CD8-positive, alpha-beta memory T cell (primary cell): ENCODE results near the gene MRPL23. TPM values are rescaled to one million over a fixed set of nuclear protein-coding genes. Genes with fewer than 3 reads are reported as not detected.
A peak's percentile ranks its signal among the peaks of the same experiment; 100 is the strongest.

Experiments used
- CTCF ChIA-PET: fragments of 350-600 bp; sonication (Branson Sonifier 250); formaldehyde crosslinking; loops from one replicate; lab custom pipeline; 2021; ENCODE audit warnings: antibody characterized with exemption; lab: Charles Lee
- POLR2A ChIA-PET: fragments of 350-600 bp; sonication (Branson Sonifier 250); formaldehyde crosslinking; loops from one replicate; lab custom pipeline; 2021; ENCODE audit warnings: antibody characterized with exemption; lab: Charles Lee
- DNase-seq, 5 donors: peaks; one replicate each; pipeline versions ENCODE4 v3.0.0 to v3.0.0-alpha.2; 2020 to 2022; ENCODE audit warnings: mixed read lengths in 1 of 5
- H3K27ac ChIP-seq: one replicate; pipeline ENCODE4 v1.7.0; 2013; ENCODE audit warnings: low read depth, mild to moderate bottlenecking, low read length, moderate library complexity
- H3K27me3 ChIP-seq: 2 replicates; pipeline ENCODE4 v1.7.0; 2013; ENCODE audit warnings: low read length, mild to moderate bottlenecking; ENCODE audit not compliant: insufficient read depth, poor library complexity, severe bottlenecking
- H3K36me3 ChIP-seq: 2 replicates; pipeline ENCODE4 v1.7.0; 2013; ENCODE audit warnings: mild to moderate bottlenecking, low read length, moderate library complexity; ENCODE audit not compliant: insufficient read depth
- H3K4me1 ChIP-seq: 2 replicates; pipeline ENCODE4 v1.7.0; 2013; ENCODE audit warnings: mild to moderate bottlenecking, low read length, moderate library complexity; ENCODE audit not compliant: insufficient read depth
- H3K4me3 ChIP-seq: 2 replicates; pipeline ENCODE4 v1.7.0; 2013; ENCODE audit warnings: mild to moderate bottlenecking, low read length
- H3K9me3 ChIP-seq: 2 replicates; pipeline ENCODE4 v1.7.0; 2013; ENCODE audit warnings: mild to moderate bottlenecking, low read length
- H3K27ac Mint-ChIP-seq, 8 donors: one replicate each; pipeline ENCODE4 v1.8.0; 2020 to 2021; ENCODE audit warnings: mixed read lengths in 8 of 8, mild to moderate bottlenecking in 6 of 8, inconsistent platforms in 3 of 8, moderate library complexity in 3 of 8
- H3K27me3 Mint-ChIP-seq, 2 donors: one replicate each; pipeline ENCODE4 v1.8.0; 2020 to 2021; ENCODE audit warnings: mixed read lengths in 2 of 2, mild to moderate bottlenecking in 1 of 2, moderate library complexity in 1 of 2
- H3K36me3 Mint-ChIP-seq, 3 donors: one replicate each; pipeline ENCODE4 v1.8.0; 2020 to 2021; ENCODE audit warnings: mixed read lengths in 3 of 3, inconsistent platforms in 1 of 3, mild to moderate bottlenecking in 1 of 3
- H3K4me1 Mint-ChIP-seq, 3 donors: one replicate each; pipeline ENCODE4 v1.8.0; 2020 to 2021; ENCODE audit warnings: mixed read lengths in 3 of 3, inconsistent platforms in 1 of 3, mild to moderate bottlenecking in 1 of 3
- H3K4me3 Mint-ChIP-seq, 7 donors: one replicate each; pipeline ENCODE4 v1.8.0; 2020 to 2021; ENCODE audit warnings: mixed read lengths in 7 of 7, mild to moderate bottlenecking in 6 of 7, moderate library complexity in 4 of 7, inconsistent platforms in 2 of 7
- H3K9me3 Mint-ChIP-seq, 5 donors: one replicate each; pipeline ENCODE4 v1.8.0; 2020 to 2022; ENCODE audit warnings: mixed read lengths in 5 of 5, mild to moderate bottlenecking in 3 of 5, moderate library complexity in 2 of 5, inconsistent platforms in 1 of 5
- polyA plus RNA-seq: library from polyadenylated mRNA; unstranded; fragments of 300-500 nt; fragmentation: Illumina TruSeq; gene quantifications from one replicate; pipeline ENCODE4 v1.2.3, GENCODE V29; 2021
- total RNA-seq, 2 experiments: library from RNA; stranded (reverse); gene quantifications; one replicate each; pipeline ENCODE4 v1.2.3, GENCODE V29; 2021

MRPL23 gene
- total and polyA plus RNA-seq, 3 experiments from 2014 or later = 9.3 to 129 (median 127) TPM

- Mint-ChIP-seq H3K27me3 (peaks cover 10 to 11% of the 10 kb centered on the region in 2 donors), H3K9me3 (no peaks in the 10 kb centered on the region), H3K4me3 (no peak overlapping the region), H3K4me1 (peaks cover 0 to 17% (median 11%) of the 10 kb centered on the region in 3 donors), H3K36me3 (no peaks in the 10 kb centered on the region), H3K27ac (peak overlapping the region in 1 of 8 donors; percentile 84)
- H3K36me3 ChIP-seq = no peaks in the 10 kb centered on the region
- DNase-seq = no peak
- H3K9me3 ChIP-seq = no peaks in the 10 kb centered on the region
- POLR2A ChIA-PET = interaction anchor here (0.6 kb wide), 1 partner anchor 266 kb away, joined by 3 read pairs; no protein-coding TSS in a partner anchor
- CTCF ChIA-PET = interaction anchor here (1.1 kb wide), 1 partner anchor 41 kb away, joined by 4 read pairs; no protein-coding TSS in a partner anchor
- no peaks in the 10 kb centered on the region for H3K4me1 ChIP-seq
- no peaks in the 10 kb centered on the region for H3K27me3 ChIP-seq
- no peak overlapping the region for H3K27ac ChIP-seq
- H3K4me3 ChIP-seq = no peak overlapping the region
These were observed 23.8 kb upstream of the MRPL23 start for GRCh38 chr11:1923201-1923956.

- Mint-ChIP-seq H3K36me3 (no peaks in the 10 kb centered on the region), H3K4me1 (peaks cover 0 to 14% (median 9%) of the 10 kb centered on the region in 3 donors), H3K9me3 (no peaks in the 10 kb centered on the region), H3K4me3 (no peak overlapping the region), H3K27me3 (peaks cover 10 to 11% of the 10 kb centered on the region in 2 donors), H3K27ac (no peak overlapping the region)
- Histone ChIP-seq H3K4me1 (no peaks in the 10 kb centered on the region), H3K4me3 (no peak overlapping the region), H3K27me3 (no peaks in the 10 kb centered on the region), H3K27ac (no peak overlapping the region), H3K9me3 (no peaks in the 10 kb centered on the region), H3K36me3 (no peaks in the 10 kb centered on the region)
- DNase-seq = no peak
- ChIA-PET POLR2A (no interaction called here), CTCF (no interaction called here)
These were observed 23.0 kb upstream of the MRPL23 start for GRCh38 chr11:1924181-1924580.

- no peak for DNase-seq
- ChIA-PET CTCF (no interaction called here), POLR2A (no interaction called here)
- Histone ChIP-seq H3K36me3 (no peaks in the 10 kb centered on the region), H3K9me3 (no peaks in the 10 kb centered on the region), H3K27me3 (no peaks in the 10 kb centered on the region), H3K27ac (no peak overlapping the region), H3K4me1 (no peaks in the 10 kb centered on the region), H3K4me3 (no peak overlapping the region)
- Mint-ChIP-seq H3K4me3 (no peak overlapping the region), H3K36me3 (no peaks in the 10 kb centered on the region), H3K4me1 (peaks cover 0 to 11% (median 7%) of the 10 kb centered on the region in 3 donors), H3K27ac (no peak overlapping the region), H3K27me3 (peaks cover 10 to 11% of the 10 kb centered on the region in 2 donors), H3K9me3 (no peaks in the 10 kb centered on the region)
These were observed 22.3 kb upstream of the MRPL23 start for GRCh38 chr11:1924646-1925372.

- Histone ChIP-seq H3K36me3 (no peaks in the 10 kb centered on the region), H3K27ac (no peak overlapping the region), H3K27me3 (no peaks in the 10 kb centered on the region), H3K4me3 (no peak overlapping the region), H3K4me1 (no peaks in the 10 kb centered on the region), H3K9me3 (no peaks in the 10 kb centered on the region)
- Mint-ChIP-seq H3K9me3 (no peaks in the 10 kb centered on the region), H3K4me1 (peaks cover 4 to 15% (median 10%) of the 10 kb centered on the region in 3 donors), H3K27ac (no peak overlapping the region), H3K27me3 (peaks cover 10 to 11% of the 10 kb centered on the region in 2 donors), H3K36me3 (no peaks in the 10 kb centered on the region), H3K4me3 (peak overlapping the region in 1 of 7 donors; percentile 36)
- CTCF ChIA-PET = no interaction called here
- POLR2A ChIA-PET = no interaction called here
- no peak for DNase-seq
These were observed 21.6 kb upstream of the MRPL23 start for GRCh38 chr11:1925373-1926155.

GRCh38 chr11:1926156-1927025, 20.7 kb upstream of the MRPL23 start:
- H3K4me1 ChIP-seq = no peaks in the 10 kb centered on the region
- H3K9me3 ChIP-seq = no peaks in the 10 kb centered on the region
- H3K36me3 ChIP-seq = no peaks in the 10 kb centered on the region
- no peak overlapping the region for H3K27ac ChIP-seq
- no peaks in the 10 kb centered on the region for H3K9me3 Mint-ChIP-seq
- H3K27me3 ChIP-seq = no peaks in the 10 kb centered on the region
- H3K27me3 Mint-ChIP-seq = peaks cover 10 to 11% of the 10 kb centered on the region in 2 donors
- H3K4me1 Mint-ChIP-seq = peaks cover 5 to 12% (median 11%) of the 10 kb centered on the region in 3 donors
- H3K4me3 Mint-ChIP-seq = no peak overlapping the region
- H3K36me3 Mint-ChIP-seq = no peaks in the 10 kb centered on the region
- ChIA-PET CTCF (no interaction called here), POLR2A (no interaction called here)
- DNase-seq = no peak
- no peak overlapping the region for H3K4me3 ChIP-seq
- peak overlapping the region in 1 of 8 donors; percentile 29 for H3K27ac Mint-ChIP-seq

GRCh38 chr11:1927026-1927847, 19.9 kb upstream of the MRPL23 start:
- no peak overlapping the region for H3K4me3 Mint-ChIP-seq
- H3K9me3 Mint-ChIP-seq = no peaks in the 10 kb centered on the region
- H3K27ac Mint-ChIP-seq = no peak overlapping the region
- Histone ChIP-seq H3K27ac (no peak overlapping the region), H3K9me3 (no peaks in the 10 kb centered on the region), H3K4me1 (no peaks in the 10 kb centered on the region), H3K4me3 (no peak overlapping the region), H3K27me3 (no peaks in the 10 kb centered on the region), H3K36me3 (no peaks in the 10 kb centered on the region)
- H3K36me3 Mint-ChIP-seq = no peaks in the 10 kb centered on the region
- ChIA-PET POLR2A (interaction anchor here (1.1 kb wide), 1 partner anchor 36 kb away, joined by 3 read pairs; the partner anchor contains the start of gene PRR33), CTCF (no interaction called here)
- H3K4me1 Mint-ChIP-seq = peaks cover 5 to 12% (median 11%) of the 10 kb centered on the region in 3 donors
- no peak for DNase-seq
- peaks cover 11% of the 10 kb centered on the region in 2 donors for H3K27me3 Mint-ChIP-seq
